ENCODE measurements around the gene LSM4. TPM values are rescaled to one million over a fixed set of nuclear protein-coding genes. Genes with fewer than 3 reads are reported as not detected.
A peak's percentile ranks its signal among the peaks of the same experiment; 100 is the strongest.

The LSM4 gene
- total and polyA plus RNA-seq, 2 of the 13 experiments (the other 11 are each of a cell fraction or from before 2014, with no cell fraction given) = 65.8 to 166 TPM

DNA sequence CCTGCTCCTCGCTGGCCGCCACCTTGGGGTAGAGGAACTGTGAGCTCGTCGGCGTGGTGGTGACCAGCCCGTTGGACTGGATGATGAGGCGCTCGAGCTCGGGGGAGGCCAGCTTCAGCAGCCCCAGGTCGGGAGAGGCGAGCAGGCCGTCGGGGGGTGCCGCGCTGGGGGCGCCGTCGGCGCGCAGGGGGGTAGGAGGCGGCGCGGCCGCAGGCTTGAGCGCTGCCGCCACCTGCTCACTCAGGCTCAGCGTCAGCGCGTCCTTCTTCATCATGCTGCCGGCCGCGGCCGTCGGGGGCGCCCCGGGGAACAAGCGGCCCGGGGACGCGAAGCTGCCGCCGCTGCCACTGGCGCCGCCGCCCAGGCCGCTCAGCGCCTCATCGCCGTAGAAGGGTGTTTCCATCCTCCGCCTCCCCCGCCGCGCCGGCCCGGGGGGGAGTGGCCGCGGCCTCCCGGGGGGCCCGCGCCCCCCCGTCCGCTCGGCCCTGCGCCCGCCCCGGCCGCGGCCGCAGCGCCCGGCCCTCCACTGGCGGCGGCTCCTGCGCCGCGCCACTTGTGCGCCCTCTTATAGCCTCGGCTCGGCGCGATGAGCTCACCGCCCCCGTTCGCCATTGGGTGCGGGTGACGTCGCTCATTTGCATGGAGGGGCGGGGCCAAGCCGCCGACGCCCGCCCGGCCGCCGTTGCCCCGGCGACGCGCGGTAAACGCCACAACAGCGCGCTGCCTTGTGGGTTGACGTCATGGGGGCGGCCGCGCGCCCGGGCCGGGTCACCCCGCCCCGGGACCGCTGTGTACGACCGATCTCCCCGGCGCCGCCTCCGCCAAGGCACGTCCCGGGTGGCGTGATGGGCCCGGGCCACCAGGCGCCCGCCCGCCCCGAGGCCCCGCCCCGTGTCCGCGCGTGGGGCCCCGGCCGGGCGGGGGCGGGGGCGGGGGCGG is 41.5 kb downstream of the LSM4 start, which contains the start of gene JUND (continued):
- TF ChIP-seq ZNF563 (CRISPR knock-in tag; IDR thresholded peaks at IDR 0.05) (0 out of 2 replicates have a peak, but pooled peaks have one; percentile 2), TARDBP (CRISPR knock-in tag; IDR thresholded peaks at IDR 0.05) (no peak), RAD51 (IDR thresholded peaks at IDR 0.05; ENCODE audit: borderline replicate concordance) (no peak), ZNF577 (CRISPR knock-in tag; IDR thresholded peaks at IDR 0.05; ENCODE audit: borderline replicate concordance, low read depth) (no peak), PHB2 (IDR thresholded peaks at IDR 0.05; ENCODE audit: partially characterized antibody) (no peak), NFYC (CRISPR knock-in tag; IDR thresholded peaks at IDR 0.05) (peak; percentile 82), FOXJ3 (CRISPR knock-in tag; IDR thresholded peaks at IDR 0.05; ENCODE audit: borderline replicate concordance) (peak; percentile 98; the same call in 1 of the 2 replicates), SOX5 (CRISPR knock-in tag; IDR thresholded peaks at IDR 0.05; ENCODE audit: borderline replicate concordance) (no peak), SP2 (CRISPR knock-in tag; IDR thresholded peaks at IDR 0.05) (peak; percentile 67), ZNF296 (CRISPR knock-in tag; conservative IDR thresholded peaks at IDR 0.05) (no peak), CEBPB (IDR thresholded peaks at IDR 0.05; ENCODE audit: borderline replicate concordance, low read depth, low read length) (no peak), ZMYM3 (CRISPR knock-in tag; IDR thresholded peaks at IDR 0.05) (no peak), ZNF777 (CRISPR knock-in tag; IDR thresholded peaks at IDR 0.05) (peak; percentile 96), ZFYVE20 (CRISPR knock-in tag; IDR thresholded peaks at IDR 0.05; ENCODE audit: borderline replicate concordance, low read depth) (0 out of 2 replicates have a peak, but pooled peaks have one; percentile 79)
- TF ChIP-seq, protein P1, sequence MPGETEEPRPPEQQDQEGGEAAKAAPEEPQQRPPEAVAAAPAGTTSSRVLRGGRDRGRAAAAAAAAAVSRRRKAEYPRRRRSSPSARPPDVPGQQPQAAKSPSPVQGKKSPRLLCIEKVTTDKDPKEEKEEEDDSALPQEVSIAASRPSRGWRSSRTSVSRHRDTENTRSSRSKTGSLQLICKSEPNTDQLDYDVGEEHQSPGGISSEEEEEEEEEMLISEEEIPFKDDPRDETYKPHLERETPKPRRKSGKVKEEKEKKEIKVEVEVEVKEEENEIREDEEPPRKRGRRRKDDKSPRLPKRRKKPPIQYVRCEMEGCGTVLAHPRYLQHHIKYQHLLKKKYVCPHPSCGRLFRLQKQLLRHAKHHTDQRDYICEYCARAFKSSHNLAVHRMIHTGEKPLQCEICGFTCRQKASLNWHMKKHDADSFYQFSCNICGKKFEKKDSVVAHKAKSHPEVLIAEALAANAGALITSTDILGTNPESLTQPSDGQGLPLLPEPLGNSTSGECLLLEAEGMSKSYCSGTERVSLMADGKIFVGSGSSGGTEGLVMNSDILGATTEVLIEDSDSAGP (CRISPR knock-in tag; IDR thresholded peaks at IDR 0.05; ENCODE audit: borderline replicate concordance) = no peak
- TF ChIP-seq, protein P2, sequence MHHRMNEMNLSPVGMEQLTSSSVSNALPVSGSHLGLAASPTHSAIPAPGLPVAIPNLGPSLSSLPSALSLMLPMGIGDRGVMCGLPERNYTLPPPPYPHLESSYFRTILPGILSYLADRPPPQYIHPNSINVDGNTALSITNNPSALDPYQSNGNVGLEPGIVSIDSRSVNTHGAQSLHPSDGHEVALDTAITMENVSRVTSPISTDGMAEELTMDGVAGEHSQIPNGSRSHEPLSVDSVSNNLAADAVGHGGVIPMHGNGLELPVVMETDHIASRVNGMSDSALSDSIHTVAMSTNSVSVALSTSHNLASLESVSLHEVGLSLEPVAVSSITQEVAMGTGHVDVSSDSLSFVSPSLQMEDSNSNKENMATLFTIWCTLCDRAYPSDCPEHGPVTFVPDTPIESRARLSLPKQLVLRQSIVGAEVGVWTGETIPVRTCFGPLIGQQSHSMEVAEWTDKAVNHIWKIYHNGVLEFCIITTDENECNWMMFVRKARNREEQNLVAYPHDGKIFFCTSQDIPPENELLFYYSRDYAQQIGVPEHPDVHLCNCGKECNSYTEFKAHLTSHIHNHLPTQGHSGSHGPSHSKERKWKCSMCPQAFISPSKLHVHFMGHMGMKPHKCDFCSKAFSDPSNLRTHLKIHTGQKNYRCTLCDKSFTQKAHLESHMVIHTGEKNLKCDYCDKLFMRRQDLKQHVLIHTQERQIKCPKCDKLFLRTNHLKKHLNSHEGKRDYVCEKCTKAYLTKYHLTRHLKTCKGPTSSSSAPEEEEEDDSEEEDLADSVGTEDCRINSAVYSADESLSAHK (CRISPR knock-in tag; IDR thresholded peaks at IDR 0.05; ENCODE audit: borderline replicate concordance) = no peak
- TF ChIP-seq, protein P3, sequence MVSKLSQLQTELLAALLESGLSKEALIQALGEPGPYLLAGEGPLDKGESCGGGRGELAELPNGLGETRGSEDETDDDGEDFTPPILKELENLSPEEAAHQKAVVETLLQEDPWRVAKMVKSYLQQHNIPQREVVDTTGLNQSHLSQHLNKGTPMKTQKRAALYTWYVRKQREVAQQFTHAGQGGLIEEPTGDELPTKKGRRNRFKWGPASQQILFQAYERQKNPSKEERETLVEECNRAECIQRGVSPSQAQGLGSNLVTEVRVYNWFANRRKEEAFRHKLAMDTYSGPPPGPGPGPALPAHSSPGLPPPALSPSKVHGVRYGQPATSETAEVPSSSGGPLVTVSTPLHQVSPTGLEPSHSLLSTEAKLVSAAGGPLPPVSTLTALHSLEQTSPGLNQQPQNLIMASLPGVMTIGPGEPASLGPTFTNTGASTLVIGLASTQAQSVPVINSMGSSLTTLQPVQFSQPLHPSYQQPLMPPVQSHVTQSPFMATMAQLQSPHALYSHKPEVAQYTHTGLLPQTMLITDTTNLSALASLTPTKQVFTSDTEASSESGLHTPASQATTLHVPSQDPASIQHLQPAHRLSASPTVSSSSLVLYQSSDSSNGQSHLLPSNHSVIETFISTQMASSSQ (IDR thresholded peaks at IDR 0.05; ENCODE audit: low read depth) = no peak
- TF ChIP-seq, protein P3 (CRISPR knock-in tag; IDR thresholded peaks at IDR 0.05; ENCODE audit: borderline replicate concordance) = peak; percentile 69; the same call in 1 of the 2 replicates
- TF ChIP-seq, protein P4, sequence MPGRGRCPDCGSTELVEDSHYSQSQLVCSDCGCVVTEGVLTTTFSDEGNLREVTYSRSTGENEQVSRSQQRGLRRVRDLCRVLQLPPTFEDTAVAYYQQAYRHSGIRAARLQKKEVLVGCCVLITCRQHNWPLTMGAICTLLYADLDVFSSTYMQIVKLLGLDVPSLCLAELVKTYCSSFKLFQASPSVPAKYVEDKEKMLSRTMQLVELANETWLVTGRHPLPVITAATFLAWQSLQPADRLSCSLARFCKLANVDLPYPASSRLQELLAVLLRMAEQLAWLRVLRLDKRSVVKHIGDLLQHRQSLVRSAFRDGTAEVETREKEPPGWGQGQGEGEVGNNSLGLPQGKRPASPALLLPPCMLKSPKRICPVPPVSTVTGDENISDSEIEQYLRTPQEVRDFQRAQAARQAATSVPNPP (CRISPR knock-in tag; IDR thresholded peaks at IDR 0.05) = no peak; the same call in 1 of the 2 replicates
